Hepatocyte (in vitro differentiated cells): ENCODE measurements around the gene ZSCAN29. TPM values are rescaled to one million over a fixed set of nuclear protein-coding genes. Genes with fewer than 3 reads are reported as not detected.

Source experiments
- DNase-seq: peaks from one replicate; pipeline ENCODE4 v3.0.0-alpha.2; 2016; ENCODE audit warnings: low spot score
- H2AFZ ChIP-seq: fragments of 200-600 bp; sonication (generic); 2 replicates; pipeline ENCODE4 v1.6.0; 2016; ENCODE audit warnings: antibody characterized with exemption, mild to moderate bottlenecking
- H3K27ac ChIP-seq: fragments of 200-600 bp; sonication (generic); 2 replicates; pipeline ENCODE4 v1.5.1; 2016; ENCODE audit warnings: mild to moderate bottlenecking
- H3K27me3 ChIP-seq: fragments of 200-600 bp; sonication (generic); 2 replicates; pipeline ENCODE4 v1.6.1; 2016
- H3K36me3 ChIP-seq: fragments of 200-600 bp; sonication (generic); replicated peaks from 2 replicates; pipeline ENCODE4 v1.5.1; 2016; ENCODE audit warnings: low read depth; ENCODE audit not compliant: insufficient read depth
- H3K4me1 ChIP-seq: fragments of 200-600 bp; sonication (generic); 2 replicates; pipeline ENCODE4 v1.5.1; 2016; ENCODE audit warnings: mild to moderate bottlenecking, moderate library complexity; ENCODE audit not compliant: insufficient read depth
- H3K4me2 ChIP-seq: fragments of 200-600 bp; sonication (generic); 2 replicates; pipeline ENCODE4 v1.6.0; 2016
- H3K4me3 ChIP-seq: fragments of 200-600 bp; sonication (generic); 2 replicates; pipeline ENCODE4 v1.5.1; 2016; ENCODE audit warnings: mild to moderate bottlenecking
- H3K79me2 ChIP-seq: fragments of 200-600 bp; sonication (generic); 2 replicates; pipeline ENCODE4 v1.6.0; 2017; ENCODE audit warnings: mild to moderate bottlenecking
- H3K9me2 ChIP-seq: fragments of 200-600 bp; sonication (generic); replicated peaks from 2 replicates; pipeline ENCODE4 v1.6.0; 2017; ENCODE audit warnings: mild to moderate bottlenecking; ENCODE audit not compliant: insufficient read depth
- H3K9me3 ChIP-seq: fragments of 200-600 bp; sonication (generic); 2 replicates; pipeline ENCODE4 v1.5.1; 2016; ENCODE audit warnings: low read depth, mild to moderate bottlenecking
- H4K20me1 ChIP-seq: fragments of 200-600 bp; sonication (generic); 2 replicates; pipeline ENCODE4 v1.6.0; 2016; ENCODE audit warnings: mild to moderate bottlenecking; ENCODE audit not compliant: insufficient read depth, poor library complexity, severe bottlenecking
- EZH2 ChIP-seq: fragments of 200-600 bp; sonication (generic); IDR thresholded peaks from 2 replicates; pipeline ENCODE4 v1.6.1; 2016; ENCODE audit warnings: antibody characterized with exemption, mild to moderate bottlenecking, borderline replicate concordance
- EZH2phosphoT487 ChIP-seq: fragments of 200-600 bp; sonication (generic); IDR thresholded peaks from one replicate; pipeline ENCODE4 v1.6.1; 2018; ENCODE audit warnings: antibody characterized with exemption, mild to moderate bottlenecking, low read depth, moderate library complexity; ENCODE audit not compliant: unreplicated experiment, severe bottlenecking
- WGBS: methylation state at CpG from one replicate; pipeline ENCODE4 v1.1.6; 2016; ENCODE audit warnings: low lambda C conversion rate; ENCODE audit errors: missing lambda C conversion rate; 5-methylcytosine and 5-hydroxymethylcytosine counted together
- polyA plus RNA-seq: library from polyadenylated mRNA; unstranded; fragments of >200 nt; fragmentation: Nextera tagmentation; extraction: Ambion mirVana; gene quantifications from 2 replicates; pipeline ENCODE4 v1.2.1, GENCODE V29; 2016
- total RNA-seq: library from RNA; depleted of rRNA; stranded (reverse); fragments of >200 nt; gene quantifications from 2 replicates; pipeline ENCODE4 v1.2.3, GENCODE V29; 2014
- TF ChIP-seq, protein P1 (sequence below): fragments of 200-600 bp; sonication (generic); IDR thresholded peaks from 2 replicates; pipeline ENCODE4 v1.5.1; 2016; ENCODE audit warnings: antibody characterized with exemption, mild to moderate bottlenecking; ENCODE audit not compliant: poor library complexity

ZSCAN29 gene
- 29.8 and 30.3 TPM in 2 replicates for total RNA-seq
- polyA plus RNA-seq: 6.1 and 9.8 TPM in 2 replicates

DNA sequence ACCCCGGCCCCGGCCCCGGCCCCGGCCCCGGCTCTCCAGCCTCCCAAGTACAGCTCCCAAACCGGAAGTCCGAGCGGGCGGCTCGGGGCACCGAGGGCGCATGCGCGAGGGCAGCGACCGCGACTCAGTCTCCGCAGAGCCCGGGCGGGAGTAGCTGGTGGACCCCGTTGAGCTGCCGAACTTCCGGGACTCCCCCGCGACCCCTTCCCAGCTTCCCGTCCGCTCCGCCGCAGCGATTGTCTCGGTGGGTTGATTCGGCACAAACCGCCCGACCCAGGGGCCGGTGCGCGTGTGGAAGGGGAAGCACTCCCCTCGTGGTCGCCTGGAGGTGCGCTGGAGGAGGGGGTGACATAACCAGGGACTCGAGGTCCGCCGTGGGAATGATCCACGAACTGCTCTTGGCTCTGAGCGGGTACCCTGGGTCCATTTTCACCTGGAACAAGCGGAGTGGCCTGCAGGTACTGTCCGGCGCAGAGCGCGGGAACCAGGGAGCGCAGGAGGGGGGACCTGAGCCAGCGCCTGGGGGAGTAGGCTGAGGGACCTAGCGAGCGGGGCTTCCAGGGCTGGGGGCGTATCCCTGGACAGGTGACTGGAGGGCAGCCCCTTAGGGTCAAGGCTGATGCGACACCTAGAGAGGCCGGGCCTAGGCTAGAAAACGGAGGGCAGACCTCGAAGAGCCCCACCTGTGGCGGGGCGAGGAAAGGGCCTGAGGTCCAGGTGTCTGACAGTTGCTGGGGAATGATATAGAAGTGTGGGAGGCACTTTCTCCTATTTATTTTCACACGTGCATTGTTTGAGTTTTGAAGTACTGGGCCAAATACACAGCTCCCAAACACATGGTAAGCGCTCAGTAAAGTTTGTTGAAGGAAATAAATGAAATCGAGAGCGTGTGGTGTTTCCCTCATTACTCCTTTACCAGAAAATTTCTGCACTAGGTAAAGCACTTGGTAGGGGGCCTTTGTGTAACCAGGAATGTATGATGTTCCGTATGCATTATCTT lies at the start of gene ZSCAN29, which contains the start of gene TUBGCP4:
Gene ZSCAN29 (minus strand): TSS at position 69 of the 1,000 bp plus-strand sequence. CDS start 1,130 bp downstream, outside the sequence.
Gene TUBGCP4 (plus strand): TSS at position 127 of the 1,000 bp plus-strand sequence. CDS start 254 bp downstream, at position 381.
- Histone ChIP-seq H3K27ac (peak within 1 kb of the TSS; percentile 66), H3K4me3 (peak within 1 kb of the TSS; percentile 98), H4K20me1 (no peaks in the 10 kb centered on the region), H3K27me3 (no peaks in the 10 kb centered on the region), H3K9me2 (no peaks in the 10 kb centered on the region), H3K4me2 (peak within 1 kb of the TSS; percentile 87), H2AFZ (peak within 1 kb of the TSS; percentile 99), H3K4me1 (peaks cover 17% of the 10 kb centered on the region), H3K9me3 (no peaks in the 10 kb centered on the region), H3K79me2 (peaks cover 68% of the 10 kb centered on the region), H3K36me3 (no peaks in the 10 kb centered on the region)
- peak; percentile 92 for DNase-seq
- 2% methylated on average over 57 of the region's 66 CpGs for WGBS
- TF ChIP-seq EZH2 (no peak), EZH2phosphoT487 (no peak)
- TF ChIP-seq, protein P1, sequence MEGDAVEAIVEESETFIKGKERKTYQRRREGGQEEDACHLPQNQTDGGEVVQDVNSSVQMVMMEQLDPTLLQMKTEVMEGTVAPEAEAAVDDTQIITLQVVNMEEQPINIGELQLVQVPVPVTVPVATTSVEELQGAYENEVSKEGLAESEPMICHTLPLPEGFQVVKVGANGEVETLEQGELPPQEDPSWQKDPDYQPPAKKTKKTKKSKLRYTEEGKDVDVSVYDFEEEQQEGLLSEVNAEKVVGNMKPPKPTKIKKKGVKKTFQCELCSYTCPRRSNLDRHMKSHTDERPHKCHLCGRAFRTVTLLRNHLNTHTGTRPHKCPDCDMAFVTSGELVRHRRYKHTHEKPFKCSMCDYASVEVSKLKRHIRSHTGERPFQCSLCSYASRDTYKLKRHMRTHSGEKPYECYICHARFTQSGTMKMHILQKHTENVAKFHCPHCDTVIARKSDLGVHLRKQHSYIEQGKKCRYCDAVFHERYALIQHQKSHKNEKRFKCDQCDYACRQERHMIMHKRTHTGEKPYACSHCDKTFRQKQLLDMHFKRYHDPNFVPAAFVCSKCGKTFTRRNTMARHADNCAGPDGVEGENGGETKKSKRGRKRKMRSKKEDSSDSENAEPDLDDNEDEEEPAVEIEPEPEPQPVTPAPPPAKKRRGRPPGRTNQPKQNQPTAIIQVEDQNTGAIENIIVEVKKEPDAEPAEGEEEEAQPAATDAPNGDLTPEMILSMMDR: peak; percentile 45

DNA sequence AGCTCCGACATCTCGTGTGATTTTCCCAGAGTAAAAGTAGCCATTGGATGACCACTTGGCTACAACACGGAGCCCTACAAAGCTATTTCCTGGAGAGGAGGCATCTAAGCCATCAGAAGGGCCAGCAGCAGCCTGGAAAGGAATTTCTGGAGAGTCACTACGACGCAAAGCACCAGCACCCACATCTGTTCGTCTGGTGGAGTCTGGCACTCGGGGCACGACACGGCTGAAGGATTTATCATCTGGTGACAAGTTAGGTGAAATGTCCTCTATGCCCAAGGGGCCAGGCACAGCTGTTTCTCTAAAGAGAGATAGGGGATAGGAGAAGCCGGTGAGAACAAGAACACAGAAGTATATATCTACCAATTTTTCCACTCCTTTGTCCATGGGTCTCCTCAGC lies 49.6 kb upstream of the ZSCAN29 start:
- TF ChIP-seq, protein P1: no peak
- Histone ChIP-seq H3K4me1 (no peaks in the 10 kb centered on the region), H3K27me3 (no peaks in the 10 kb centered on the region), H3K9me2 (no peaks in the 10 kb centered on the region), H3K4me2 (no peak overlapping the region), H4K20me1 (no peaks in the 10 kb centered on the region), H3K9me3 (no peaks in the 10 kb centered on the region), H3K27ac (no peak overlapping the region), H2AFZ (no peak overlapping the region), H3K36me3 (no peaks in the 10 kb centered on the region), H3K79me2 (no peaks in the 10 kb centered on the region), H3K4me3 (no peak overlapping the region)
- DNase-seq: no peak
- WGBS: 91% methylated on average over 10 of the region's 10 CpGs

DNA sequence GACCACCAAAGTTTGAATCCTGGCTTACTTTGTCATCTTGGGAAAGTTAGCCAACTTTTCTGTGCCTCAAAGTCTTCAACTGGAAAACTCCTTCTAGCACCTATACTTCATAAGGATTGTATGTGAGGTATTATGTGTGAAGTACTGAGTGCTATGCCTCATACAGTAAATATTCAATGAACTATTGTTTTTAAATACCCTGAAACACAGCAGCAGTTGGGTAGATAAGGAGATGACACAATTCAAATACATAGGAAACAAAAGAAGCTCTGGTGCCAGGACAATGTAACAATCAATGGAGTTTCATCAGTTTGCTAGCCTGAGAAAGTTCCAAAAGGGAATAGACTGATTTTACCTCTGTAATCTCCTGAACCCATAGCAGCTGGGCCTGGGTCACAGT lies 43.4 kb upstream of the ZSCAN29 start:
- no peak overlapping the region for H3K4me2 ChIP-seq
- no peak for DNase-seq
- H3K4me3 ChIP-seq: no peak overlapping the region
- no peaks in the 10 kb centered on the region for H3K9me2 ChIP-seq
- no peaks in the 10 kb centered on the region for H3K36me3 ChIP-seq
- no peaks in the 10 kb centered on the region for H3K9me3 ChIP-seq
- H3K27me3 ChIP-seq: no peaks in the 10 kb centered on the region
- no peaks in the 10 kb centered on the region for H3K4me1 ChIP-seq
- no peak overlapping the region for H3K27ac ChIP-seq
- no peak for TF ChIP-seq EZH2phosphoT487
- TF ChIP-seq EZH2: no peak
- H3K79me2 ChIP-seq: no peaks in the 10 kb centered on the region
- H2AFZ ChIP-seq: no peak overlapping the region
- H4K20me1 ChIP-seq: no peaks in the 10 kb centered on the region

DNA sequence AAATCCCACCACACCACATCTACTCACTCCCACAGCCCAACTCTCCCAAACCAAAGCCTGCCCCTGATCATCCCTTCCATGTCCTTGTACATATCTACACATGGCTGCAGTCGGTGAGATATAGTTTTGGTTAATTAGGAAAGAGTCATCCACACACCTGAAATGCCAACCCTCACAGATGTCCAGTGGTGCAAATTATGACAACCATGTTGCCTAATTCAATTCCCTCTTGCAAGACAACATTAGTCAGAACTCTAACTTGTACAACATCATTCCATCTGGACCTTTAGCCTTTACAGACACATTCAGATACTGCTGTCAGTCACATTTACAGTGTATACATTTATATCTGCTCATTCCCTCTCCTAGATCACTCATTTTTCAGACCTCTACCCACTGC lies 41.3 kb upstream of the ZSCAN29 start:
- Histone ChIP-seq H3K4me2 (no peak overlapping the region), H3K27ac (no peak overlapping the region), H3K79me2 (no peaks in the 10 kb centered on the region), H3K4me1 (peaks cover under 1% of the 10 kb centered on the region), H2AFZ (no peak overlapping the region), H3K4me3 (no peak overlapping the region), H4K20me1 (no peaks in the 10 kb centered on the region), H3K9me3 (no peaks in the 10 kb centered on the region), H3K36me3 (no peaks in the 10 kb centered on the region), H3K9me2 (no peaks in the 10 kb centered on the region), H3K27me3 (no peaks in the 10 kb centered on the region)
- 100% methylated on average over 1 of the region's 1 CpG for WGBS
- DNase-seq: no peak
- TF ChIP-seq EZH2phosphoT487 (no peak), EZH2 (no peak)
- TF ChIP-seq, protein P1: no peak
